Lower lobe of right lung (tissue), 2 donors: ENCODE results near the gene PLXNA1. TPM values are rescaled to one million over a fixed set of nuclear protein-coding genes. Genes with fewer than 3 reads are reported as not detected.

ENCODE experiments used
- ATAC-seq, 2 donors: fragments of 200-7000 bp; cut with Tn5 transposase; one replicate each; pipeline ENCODE4 v1.9.1; 2020 to 2022; ENCODE audit warnings: mild to moderate bottlenecking in 2 of 2, moderate library complexity in 2 of 2
- DNase-seq: peaks from one replicate; pipeline ENCODE4 v3.0.0-alpha.2; 2020
- H3K27ac ChIP-seq: fragments of 200-600 bp; one replicate; pipeline ENCODE4 v1.8.0; 2022
- H3K27me3 ChIP-seq: fragments of 200-600 bp; one replicate; pipeline ENCODE4 v1.8.0; 2022; ENCODE audit warnings: low read depth
- H3K36me3 ChIP-seq: fragments of 200-600 bp; one replicate; pipeline ENCODE4 v1.8.0; 2022; ENCODE audit warnings: mild to moderate bottlenecking
- H3K4me1 ChIP-seq: fragments of 200-600 bp; one replicate; pipeline ENCODE4 v1.8.0; 2022
- H3K4me3 ChIP-seq: fragments of 200-600 bp; one replicate; pipeline ENCODE4 v1.8.0; 2022; ENCODE audit warnings: mild to moderate bottlenecking
- H3K9me3 ChIP-seq: fragments of 200-600 bp; one replicate; pipeline ENCODE4 v1.8.0; 2022
- CTCF ChIP-seq: fragments of 200-600 bp; IDR thresholded peaks from one replicate; pipeline ENCODE4 v1.8.0; 2022; ENCODE audit warnings: antibody characterized with exemption, mild to moderate bottlenecking
- intact Hi-C: fragments of 100-400 bp; cut with DNase I; formaldehyde crosslinking; loops from one replicate; pipeline ENCODE4 v1.11.0; 2022
- total RNA-seq: library from RNA; stranded (reverse); fragmentation: NEBNext Ultra II Directional; extraction: Animal tissue kit (Norgen Biotek cat#: 25700); gene quantifications from one replicate; pipeline ENCODE4 v1.2.1, GENCODE V29; 2021
- donor health status: DM: no; HTN: yes; CAD: no; lungs with severe emphysema.

PLXNA1 gene
- total RNA-seq, 1 donor from 2014 or later: 48.1 TPM

GRCh38 chr3:127016043-127016343, 33.1 kb downstream of the PLXNA1 start:
- no peak for DNase-seq

GRCh38 chr3:127016461-127016860, 33.5 kb downstream of the PLXNA1 start:
- H3K9me3 ChIP-seq: no peaks in the 10 kb centered on the region
- no peak for TF ChIP-seq CTCF
- intact Hi-C loops: no loop called here
- no peaks in the 10 kb centered on the region for H3K4me1 ChIP-seq
- H3K36me3 ChIP-seq: peaks cover 99% of the 10 kb centered on the region
- no peak overlapping the region for H3K4me3 ChIP-seq
- DNase-seq (no peak), ATAC-seq (no peak)
- no peaks in the 10 kb centered on the region for H3K27me3 ChIP-seq
- no peak overlapping the region for H3K27ac ChIP-seq

More at GRCh38 chr3:127016043-127016343, 33.1 kb downstream of the PLXNA1 start:
- Histone ChIP-seq H3K4me1 (no peaks in the 10 kb centered on the region), H3K36me3 (peaks cover 99% of the 10 kb centered on the region), H3K27me3 (no peaks in the 10 kb centered on the region), H3K4me3 (no peak overlapping the region), H3K9me3 (no peaks in the 10 kb centered on the region), H3K27ac (no peak overlapping the region)
- intact Hi-C loops: no loop called here
- TF ChIP-seq CTCF: no peak
- ATAC-seq: no peak

- no peaks in the 10 kb centered on the region for H3K4me1 ChIP-seq
- ATAC-seq: no peak
Measured at GRCh38 chr3:127017229-127017628, 34.3 kb downstream of the PLXNA1 start.

GRCh38 chr3:127017781-127018180, 34.9 kb downstream of the PLXNA1 start:
- no peak for TF ChIP-seq CTCF
- no peak for DNase-seq
- Histone ChIP-seq H3K4me3 (no peak overlapping the region), H3K27me3 (no peaks in the 10 kb centered on the region), H3K27ac (no peak overlapping the region), H3K9me3 (no peaks in the 10 kb centered on the region), H3K4me1 (no peaks in the 10 kb centered on the region), H3K36me3 (peaks cover 99% of the 10 kb centered on the region)
- intact Hi-C loops: no loop called here
- ATAC-seq: no peak

More at GRCh38 chr3:127017229-127017628, 34.3 kb downstream of the PLXNA1 start:
- peaks cover 99% of the 10 kb centered on the region for H3K36me3 ChIP-seq
- H3K9me3 ChIP-seq: no peaks in the 10 kb centered on the region
- H3K27ac ChIP-seq: no peak overlapping the region
- no peak overlapping the region for H3K4me3 ChIP-seq
- DNase-seq: no peak
- intact Hi-C loops: no loop called here
- H3K27me3 ChIP-seq: no peaks in the 10 kb centered on the region
- no peak for TF ChIP-seq CTCF

GRCh38 chr3:127018306-127018828, 35.5 kb downstream of the PLXNA1 start:
- Histone ChIP-seq H3K36me3 (peaks cover 99% of the 10 kb centered on the region), H3K4me1 (no peaks in the 10 kb centered on the region), H3K4me3 (no peak overlapping the region), H3K9me3 (no peaks in the 10 kb centered on the region), H3K27ac (no peak overlapping the region), H3K27me3 (no peaks in the 10 kb centered on the region)
- DNase-seq: no peak
- intact Hi-C loops: no loop called here
- TF ChIP-seq CTCF: no peak
- no peak for ATAC-seq

- H3K36me3 ChIP-seq: peaks cover 96% of the 10 kb centered on the region
- DNase-seq: no peak
- intact Hi-C loops: no loop called here
Measured at GRCh38 chr3:127019449-127019848, 36.5 kb downstream of the PLXNA1 start.

More at GRCh38 chr3:127019449-127019848, 36.5 kb downstream of the PLXNA1 start:
- Histone ChIP-seq H3K4me3 (no peak overlapping the region), H3K4me1 (no peaks in the 10 kb centered on the region), H3K9me3 (no peaks in the 10 kb centered on the region), H3K27me3 (no peaks in the 10 kb centered on the region), H3K27ac (no peak overlapping the region)
- TF ChIP-seq CTCF: no peak
- no peak for ATAC-seq
